ENCODE results near the gene ENKUR.

Gene ENKUR

GRCh38 chr10:25015828-25016375 lies at the start of gene ENKUR:
TSS of gene ENKUR (minus strand) at chr10:25016158. CDS start at chr10:25015936, 222 bp downstream.
- no peak for DNase-seq (ENCODE audit: low read depth, low spot score)

- DNase-seq (ENCODE audit: low read depth, low spot score), result no peak
These were observed 48.4 kb upstream of the ENKUR start for GRCh38 chr10:25064401-25064800.

GRCh38 chr10:25063644-25064043 lies 47.7 kb upstream of the ENKUR start:
- no peak for DNase-seq (ENCODE audit: low read depth, low spot score)

GRCh38 chr10:25063157-25063556 lies 47.2 kb upstream of the ENKUR start:
- DNase-seq (ENCODE audit: low read depth, low spot score), result no peak

GRCh38 chr10:25061711-25062449 lies 45.9 kb upstream of the ENKUR start:
- no peak for DNase-seq (ENCODE audit: low read depth, low spot score)

GRCh38 chr10:25061125-25061524 lies 45.2 kb upstream of the ENKUR start:
- no peak for DNase-seq (ENCODE audit: low read depth, low spot score)

GRCh38 chr10:25059990-25060389 lies 44.0 kb upstream of the ENKUR start:
- peak; percentile 23 for DNase-seq (ENCODE audit: low read depth, low spot score)

- DNase-seq (ENCODE audit: low read depth, low spot score), result no peak
These were observed 41.9 kb upstream of the ENKUR start for GRCh38 chr10:25057886-25058285.

- no peak for DNase-seq (ENCODE audit: low read depth, low spot score)
These were observed 40.8 kb upstream of the ENKUR start for GRCh38 chr10:25056726-25057125.

GRCh38 chr10:25052012-25052411 lies 36.1 kb upstream of the ENKUR start:
- no peak for DNase-seq (ENCODE audit: low read depth, low spot score)

- DNase-seq (ENCODE audit: low read depth, low spot score), result no peak
These were observed 34.4 kb upstream of the ENKUR start for GRCh38 chr10:25050402-25050801.

- no peak for DNase-seq (ENCODE audit: low read depth, low spot score)
These were observed 34.0 kb upstream of the ENKUR start for GRCh38 chr10:25049966-25050365.

GRCh38 chr10:25048450-25048849 lies 32.5 kb upstream of the ENKUR start:
- DNase-seq (ENCODE audit: low read depth, low spot score), result no peak

- DNase-seq (ENCODE audit: low read depth, low spot score), result peak; percentile 35
These were observed 31.8 kb upstream of the ENKUR start for GRCh38 chr10:25047591-25048301.

GRCh38 chr10:25047088-25047487 lies 31.1 kb upstream of the ENKUR start:
- DNase-seq (ENCODE audit: low read depth, low spot score), result no peak

GRCh38 chr10:25046641-25047040 lies 30.7 kb upstream of the ENKUR start:
- DNase-seq (ENCODE audit: low read depth, low spot score), result no peak

GRCh38 chr10:25039531-25039930 lies 23.6 kb upstream of the ENKUR start:
- no peak for DNase-seq (ENCODE audit: low read depth, low spot score)

GRCh38 chr10:25038325-25038724 lies 22.4 kb upstream of the ENKUR start:
- DNase-seq (ENCODE audit: low read depth, low spot score), result no peak

GRCh38 chr10:25036381-25036780 lies 20.4 kb upstream of the ENKUR start:
- DNase-seq (ENCODE audit: low read depth, low spot score), result no peak

- DNase-seq (ENCODE audit: low read depth, low spot score), result no peak
These were observed 13.6 kb upstream of the ENKUR start for GRCh38 chr10:25029519-25029918.

GRCh38 chr10:25028711-25029110 lies 12.8 kb upstream of the ENKUR start:
- DNase-seq (ENCODE audit: low read depth, low spot score), result no peak

- no peak for DNase-seq (ENCODE audit: low read depth, low spot score)
These were observed 10.5 kb upstream of the ENKUR start for GRCh38 chr10:25026463-25026862.

- DNase-seq (ENCODE audit: low read depth, low spot score), result no peak
These were observed 8.6 kb upstream of the ENKUR start for GRCh38 chr10:25024528-25024927.

All from smooth muscle cell of the brain vasculature (primary cell).